PC-9 (cell line): ENCODE data around the gene SLC39A9. TPM values are rescaled to one million over a fixed set of nuclear protein-coding genes. Genes with fewer than 3 reads are reported as not detected.
"Not testable (repeated sequence)": the region's sequence is repeated elsewhere in the genome, so short reads cannot be mapped to it uniquely, and the experiment has no call there.

Source experiments
- BruUV-seq: library from RNA; stranded (reverse); fragments of 400-500 nt; replicated peaks from 2 replicates; lab custom pipeline; 2021; lab: Mats Ljungman, UMichigan
- CTCF ChIA-PET: fragments of 300-600 bp; sonication (Branson Sonifier 250); formaldehyde crosslinking; loops from one replicate; lab custom pipeline; 2022; ENCODE audit warnings: antibody characterized with exemption; lab: Charles Lee
- POLR2A ChIA-PET: fragments of 300-600 bp; sonication (Branson Sonifier 250); formaldehyde crosslinking; loops from one replicate; lab custom pipeline; 2022; ENCODE audit warnings: antibody characterized with exemption; ENCODE audit not compliant: unreplicated experiment; lab: Charles Lee
- DNase-seq, 2 experiments: peaks; one replicate each; pipeline versions ENCODE4 v3.0.0 to v3.0.0-alpha.2; 2015 to 2022; ENCODE audit warnings: mixed read lengths in 1 of 2
- H2AFZ ChIP-seq: fragments of 200-600 bp; sonication (generic); 2 replicates; pipeline ENCODE4 v1.8.1; 2017; ENCODE audit warnings: antibody characterized with exemption
- H3F3A ChIP-seq: fragments of 200-600 bp; sonication (generic); 2 replicates; pipeline ENCODE4 v1.8.1; 2017; ENCODE audit warnings: antibody characterized with exemption, mild to moderate bottlenecking, low read depth; ENCODE audit not compliant: insufficient read depth
- H3K27ac ChIP-seq: fragments of 200-600 bp; sonication (generic); 2 replicates; pipeline ENCODE4 v1.6.1; 2016; ENCODE audit warnings: mixed run types
- H3K27me3 ChIP-seq: fragments of 200-600 bp; sonication (generic); 2 replicates; pipeline ENCODE4 v1.6.1; 2016; ENCODE audit warnings: low read depth, mixed run types; ENCODE audit not compliant: insufficient read depth
- H3K36me3 ChIP-seq: fragments of 200-600 bp; sonication (generic); 2 replicates; pipeline ENCODE4 v1.6.1; 2016; ENCODE audit warnings: low read depth, mixed run types
- H3K4me1 ChIP-seq: fragments of 200-600 bp; sonication (generic); replicated peaks from 2 replicates; pipeline ENCODE4 v1.6.1; 2016; ENCODE audit warnings: mixed run types; ENCODE audit not compliant: insufficient read depth
- H3K4me2 ChIP-seq: fragments of 200-600 bp; sonication (generic); 2 replicates; pipeline ENCODE4 v1.6.1; 2017; ENCODE audit warnings: mixed run types
- H3K4me3 ChIP-seq: fragments of 200-600 bp; sonication (generic); 2 replicates; pipeline ENCODE4 v1.6.1; 2016; ENCODE audit warnings: mixed run types
- H3K79me2 ChIP-seq: fragments of 200-600 bp; sonication (generic); 2 replicates; pipeline ENCODE4 v1.6.1; 2017; ENCODE audit warnings: low read depth, mixed run types
- H3K9me2 ChIP-seq: fragments of 200-600 bp; sonication (generic); 2 replicates; pipeline ENCODE4 v1.8.1; 2017; ENCODE audit warnings: mild to moderate bottlenecking; ENCODE audit not compliant: insufficient read depth
- H3K9me3 ChIP-seq: fragments of 200-600 bp; sonication (generic); 2 replicates; pipeline ENCODE4 v1.8.1; 2016; ENCODE audit warnings: low read depth; ENCODE audit not compliant: insufficient read depth
- H4K20me1 ChIP-seq: fragments of 200-600 bp; sonication (generic); 2 replicates; pipeline ENCODE4 v1.8.1; 2017; ENCODE audit not compliant: insufficient read depth
- EZH2 ChIP-seq: fragments of 200-600 bp; sonication (generic); IDR thresholded peaks from 2 replicates; pipeline ENCODE4 v1.8.0; 2017; ENCODE audit warnings: antibody characterized with exemption, low read depth
- intact Hi-C: fragments of 100-400 bp; cut with micrococcal nuclease; formaldehyde crosslinking; loops from one replicate; pipeline ENCODE4 v1.10.0; 2022; ENCODE audit not compliant: unreplicated experiment
- total RNA-seq: library from RNA; stranded (reverse); gene quantifications from 2 replicates; pipeline ENCODE4 v1.2.3, GENCODE V29; 2021
- TF ChIP-seq, protein P1 (sequence below): fragments of 200-600 bp; sonication (generic); conservative IDR thresholded peaks from 2 replicates; pipeline ENCODE4 v1.6.1; 2017; ENCODE audit warnings: mixed run types, antibody characterized with exemption, mild to moderate bottlenecking, moderate library complexity

Gene SLC39A9
- total RNA-seq, 1 experiment from 2014 or later: 95.1 TPM

DNA sequence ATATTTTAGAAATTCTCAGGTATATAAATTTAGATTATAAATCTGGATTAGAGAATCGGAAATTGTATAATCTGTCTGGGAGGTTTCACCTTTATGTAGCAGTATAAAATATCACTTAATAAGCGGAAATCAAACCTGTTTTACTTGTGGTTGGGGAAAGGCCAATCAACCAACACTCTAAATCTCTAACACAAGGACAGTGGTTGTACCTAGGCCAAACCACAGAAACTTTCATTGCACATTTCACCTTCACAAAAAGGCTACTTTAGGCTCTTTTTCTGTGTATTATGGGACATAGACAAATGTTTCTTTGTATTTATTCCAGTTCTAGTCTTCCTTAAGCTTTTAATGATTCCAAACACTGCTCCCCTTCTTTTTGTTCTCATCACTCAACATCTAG is 20.2 kb upstream of the SLC39A9 start:
- H2AFZ ChIP-seq: no peak overlapping the region
- no peaks in the 10 kb centered on the region for H3K4me1 ChIP-seq
- H4K20me1 ChIP-seq: peaks cover 32% of the 10 kb centered on the region
- DNase-seq: no peak
- peaks cover 59% of the 10 kb centered on the region for H3K36me3 ChIP-seq
- TF ChIP-seq EZH2: no peak
- TF ChIP-seq, protein P1, sequence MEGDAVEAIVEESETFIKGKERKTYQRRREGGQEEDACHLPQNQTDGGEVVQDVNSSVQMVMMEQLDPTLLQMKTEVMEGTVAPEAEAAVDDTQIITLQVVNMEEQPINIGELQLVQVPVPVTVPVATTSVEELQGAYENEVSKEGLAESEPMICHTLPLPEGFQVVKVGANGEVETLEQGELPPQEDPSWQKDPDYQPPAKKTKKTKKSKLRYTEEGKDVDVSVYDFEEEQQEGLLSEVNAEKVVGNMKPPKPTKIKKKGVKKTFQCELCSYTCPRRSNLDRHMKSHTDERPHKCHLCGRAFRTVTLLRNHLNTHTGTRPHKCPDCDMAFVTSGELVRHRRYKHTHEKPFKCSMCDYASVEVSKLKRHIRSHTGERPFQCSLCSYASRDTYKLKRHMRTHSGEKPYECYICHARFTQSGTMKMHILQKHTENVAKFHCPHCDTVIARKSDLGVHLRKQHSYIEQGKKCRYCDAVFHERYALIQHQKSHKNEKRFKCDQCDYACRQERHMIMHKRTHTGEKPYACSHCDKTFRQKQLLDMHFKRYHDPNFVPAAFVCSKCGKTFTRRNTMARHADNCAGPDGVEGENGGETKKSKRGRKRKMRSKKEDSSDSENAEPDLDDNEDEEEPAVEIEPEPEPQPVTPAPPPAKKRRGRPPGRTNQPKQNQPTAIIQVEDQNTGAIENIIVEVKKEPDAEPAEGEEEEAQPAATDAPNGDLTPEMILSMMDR: no peak
- ChIA-PET CTCF (no interaction called here), POLR2A (no interaction called here)
- intact Hi-C loops: no loop called here
- peaks cover 6% of the 10 kb centered on the region; the same call in 1 of the 2 replicates for H3K9me3 ChIP-seq
- H3K27me3 ChIP-seq: no peaks in the 10 kb centered on the region
- peaks cover 34% of the 10 kb centered on the region; the same call in 1 of the 2 replicates for H3F3A ChIP-seq
- peaks cover 24% of the 10 kb centered on the region for H3K79me2 ChIP-seq
- H3K27ac ChIP-seq: no peak overlapping the region
- no peaks in the 10 kb centered on the region for H3K9me2 ChIP-seq
- BruUV-seq: no TSS peak
- H3K4me2 ChIP-seq: no peak overlapping the region
- H3K4me3 ChIP-seq: no peak overlapping the region

DNA sequence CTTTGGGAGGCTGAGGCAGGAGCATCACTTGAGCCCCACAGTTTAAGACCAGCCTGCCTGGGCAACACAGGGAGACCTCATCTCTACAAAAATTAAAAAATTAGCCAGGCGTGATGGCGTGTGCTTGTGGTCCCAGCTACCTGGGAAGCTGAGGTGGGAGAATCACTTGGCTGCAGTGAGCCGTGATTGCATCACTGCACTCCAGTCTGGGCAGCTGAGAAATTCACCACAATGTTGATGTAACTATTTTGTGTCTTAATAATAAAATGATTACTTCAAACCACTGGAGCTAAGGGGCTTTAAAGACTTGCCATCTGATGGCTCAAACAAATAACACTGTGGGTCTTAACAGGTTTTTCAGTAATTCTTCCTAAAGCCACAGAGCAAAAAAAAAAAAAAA is 11.2 kb upstream of the SLC39A9 start:
- Histone ChIP-seq H3K27ac (no peak overlapping the region), H3K9me3 (no peaks in the 10 kb centered on the region), H3K27me3 (no peaks in the 10 kb centered on the region), H3K79me2 (peaks cover 97% of the 10 kb centered on the region), H3K36me3 (peaks cover 81% of the 10 kb centered on the region), H3K9me2 (no peaks in the 10 kb centered on the region), H4K20me1 (peaks cover 98% of the 10 kb centered on the region), H3K4me1 (no peaks in the 10 kb centered on the region), H3K4me3 (no peak overlapping the region), H2AFZ (no peak overlapping the region), H3K4me2 (no peak overlapping the region), H3F3A (peaks cover 14% of the 10 kb centered on the region)
- TF ChIP-seq, protein P1: no peak
- no peak for TF ChIP-seq EZH2
- no TSS peak for BruUV-seq
- intact Hi-C loops: no loop called here
- no peak for DNase-seq
- ChIA-PET CTCF (no interaction called here), POLR2A (interaction anchor here (0.5 kb wide), 1 partner anchor 37 kb away, joined by 3 read pairs; no protein-coding TSS in a partner anchor)

DNA sequence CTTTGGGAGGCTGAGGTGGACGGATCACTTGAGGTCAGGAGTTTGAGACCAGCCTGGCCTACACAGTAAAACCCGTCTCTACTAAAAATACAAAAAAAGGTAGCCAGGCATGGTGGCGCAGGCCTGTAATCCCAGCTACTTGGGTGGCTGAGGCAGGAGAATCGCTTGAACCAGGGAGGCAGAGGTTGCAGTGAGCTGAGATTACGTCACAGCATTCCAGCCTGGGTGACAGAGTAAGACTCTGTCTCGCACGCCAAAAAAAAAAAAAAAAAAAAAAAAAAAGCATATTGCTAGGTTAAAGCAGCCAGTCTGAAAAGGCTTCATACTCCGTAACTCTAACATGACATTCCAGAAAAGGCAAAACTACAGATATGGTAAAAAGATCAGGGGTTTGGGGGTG is 7.1 kb upstream of the SLC39A9 start:
- BruUV-seq, CTCF ChIA-PET, H3K4me3 ChIP-seq, H3K27me3 ChIP-seq, intact Hi-C loops, H3F3A ChIP-seq, H3K9me3 ChIP-seq, H3K4me2 ChIP-seq, POLR2A ChIA-PET, H2AFZ ChIP-seq, DNase-seq, H3K27ac ChIP-seq, H3K4me1 ChIP-seq, H3K9me2 ChIP-seq: not testable (repeated sequence)
- peaks cover 97% of the 10 kb centered on the region for H3K79me2 ChIP-seq
- H3K36me3 ChIP-seq: peaks cover 83% of the 10 kb centered on the region
- H4K20me1 ChIP-seq: peaks cover 85% of the 10 kb centered on the region

DNA sequence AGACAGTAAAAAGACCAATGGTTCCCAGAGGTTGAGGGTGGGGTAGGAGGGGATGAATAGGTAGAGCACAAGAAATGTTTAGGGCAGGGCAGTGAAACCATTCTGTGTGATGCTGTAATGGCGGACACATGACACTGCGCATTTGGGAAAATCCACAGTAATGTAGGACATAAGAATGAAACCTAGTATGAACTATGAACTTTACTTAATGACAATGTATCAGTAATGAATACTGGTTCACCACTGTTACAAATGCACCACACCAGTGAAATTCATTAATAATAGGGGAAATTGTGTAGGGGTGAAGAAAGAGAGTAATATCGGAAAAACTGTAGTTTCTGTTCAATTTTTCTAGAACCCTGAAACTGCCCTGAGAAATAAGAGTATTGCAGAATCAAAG is 6.0 kb upstream of the SLC39A9 start:
- ChIA-PET CTCF (no interaction called here), POLR2A (interaction anchor here (0.7 kb wide), 1 partner anchor 689 kb away, joined by 11 read pairs; no protein-coding TSS in a partner anchor)
- BruUV-seq: no TSS peak
- Histone ChIP-seq H3K27me3 (no peaks in the 10 kb centered on the region), H3K4me2 (no peak overlapping the region), H3K27ac (no peak overlapping the region), H3K79me2 (peaks cover 98% of the 10 kb centered on the region), H3K4me3 (no peak overlapping the region), H2AFZ (no peak overlapping the region), H3F3A (peaks cover 6% of the 10 kb centered on the region; the same call in 1 of the 2 replicates), H3K9me3 (no peaks in the 10 kb centered on the region), H4K20me1 (peaks cover 83% of the 10 kb centered on the region), H3K9me2 (no peaks in the 10 kb centered on the region), H3K4me1 (peaks cover 13% of the 10 kb centered on the region), H3K36me3 (peaks cover 80% of the 10 kb centered on the region)
- TF ChIP-seq, protein P1: no peak
- no peak for TF ChIP-seq EZH2
- DNase-seq: no peak
- intact Hi-C loops: no loop called here
